Parathyroid adenoma (tissue), 2 donors: ENCODE results near the gene FCER2.

Experiments
- H2AFZ ChIP-seq: fragments of 300-600 bp; sonication (generic); one replicate; pipeline ENCODE4 v1.7.0; 2017; ENCODE audit warnings: antibody characterized with exemption, mild to moderate bottlenecking
- H3K27ac ChIP-seq: fragments of 300-600 bp; sonication (generic); one replicate; pipeline ENCODE4 v1.7.0; 2017
- H3K27me3 ChIP-seq: fragments of 300-600 bp; sonication (generic); one replicate; pipeline ENCODE4 v1.7.0; 2017; ENCODE audit warnings: low read length; ENCODE audit not compliant: control insufficient read depth, insufficient read depth
- H3K36me3 ChIP-seq: fragments of 300-600 bp; sonication (generic); one replicate; pipeline ENCODE4 v1.7.0; 2017; ENCODE audit warnings: low read length; ENCODE audit not compliant: control insufficient read depth, insufficient read depth
- H3K4me1 ChIP-seq: fragments of 300-600 bp; sonication (generic); one replicate; pipeline ENCODE4 v1.7.0; 2017; ENCODE audit warnings: control low read depth
- H3K4me2 ChIP-seq: fragments of 300-600 bp; sonication (generic); one replicate; pipeline ENCODE4 v1.7.0; 2017; ENCODE audit warnings: low read length
- H3K4me3 ChIP-seq: fragments of 300-600 bp; sonication (generic); one replicate; pipeline ENCODE4 v1.7.0; 2017; ENCODE audit warnings: low read depth, low read length
- H3K79me2 ChIP-seq: fragments of 300-600 bp; sonication (generic); one replicate; pipeline ENCODE4 v1.7.0; 2017; ENCODE audit warnings: control low read depth
- H3K9ac ChIP-seq: fragments of 300-600 bp; sonication (generic); one replicate; pipeline ENCODE4 v1.7.0; 2017; ENCODE audit warnings: mild to moderate bottlenecking
- H3K9me3 ChIP-seq: fragments of 300-600 bp; sonication (generic); one replicate; pipeline ENCODE4 v1.7.0; 2017; ENCODE audit warnings: low read length; ENCODE audit not compliant: control insufficient read depth
- CTCF ChIP-seq: fragments of 300-600 bp; sonication (generic); IDR thresholded peaks from one replicate; pipeline ENCODE4 v1.7.0; 2017; ENCODE audit warnings: antibody characterized with exemption, mild to moderate bottlenecking
- donor health status: primary hyperparathyroidism.

FCER2 gene

GRCh38 chr19:7670790-7671189 is 31.1 kb downstream of the FCER2 start:
- no peak overlapping the region for H3K4me2 ChIP-seq
- H3K9ac ChIP-seq: no peak overlapping the region
- H3K79me2 ChIP-seq: no peaks in the 10 kb centered on the region
- no peaks in the 10 kb centered on the region for H3K4me1 ChIP-seq
- no peaks in the 10 kb centered on the region for H3K36me3 ChIP-seq
- H3K9me3 ChIP-seq: no peaks in the 10 kb centered on the region
- H3K4me3 ChIP-seq: no peak overlapping the region
- TF ChIP-seq CTCF: no peak
- no peak overlapping the region for H3K27ac ChIP-seq
- no peak overlapping the region for H2AFZ ChIP-seq
- no peaks in the 10 kb centered on the region for H3K27me3 ChIP-seq

- H3K4me2 ChIP-seq: peak overlapping the region; percentile 53
- no peak overlapping the region for H3K9ac ChIP-seq
- H2AFZ ChIP-seq: no peak overlapping the region
- TF ChIP-seq CTCF: no peak
- H3K4me3 ChIP-seq: no peak overlapping the region
- no peaks in the 10 kb centered on the region for H3K79me2 ChIP-seq
- no peaks in the 10 kb centered on the region for H3K27me3 ChIP-seq
- H3K9me3 ChIP-seq: no peaks in the 10 kb centered on the region
- H3K27ac ChIP-seq: no peak overlapping the region
- no peaks in the 10 kb centered on the region for H3K36me3 ChIP-seq
- H3K4me1 ChIP-seq: no peaks in the 10 kb centered on the region
Observed at GRCh38 chr19:7670150-7670783, 31.7 kb downstream of the FCER2 start.

GRCh38 chr19:7669641-7670040 is 32.3 kb downstream of the FCER2 start:
- H3K36me3 ChIP-seq: no peaks in the 10 kb centered on the region
- H3K79me2 ChIP-seq: no peaks in the 10 kb centered on the region
- TF ChIP-seq CTCF: no peak
- H3K4me1 ChIP-seq: no peaks in the 10 kb centered on the region
- H3K27ac ChIP-seq: no peak overlapping the region
- H3K4me2 ChIP-seq: no peak overlapping the region
- no peaks in the 10 kb centered on the region for H3K27me3 ChIP-seq
- H3K9ac ChIP-seq: no peak overlapping the region
- H3K9me3 ChIP-seq: no peaks in the 10 kb centered on the region
- no peak overlapping the region for H2AFZ ChIP-seq
- H3K4me3 ChIP-seq: no peak overlapping the region

GRCh38 chr19:7668842-7669241 is 33.1 kb downstream of the FCER2 start, which contains the start of gene RETN:
Gene RETN (plus strand): TSS chr19:7669049. CDS start chr19:7669327, 278 bp downstream.
- Histone ChIP-seq H3K4me1 (no peaks in the 10 kb centered on the region), H3K9me3 (no peaks in the 10 kb centered on the region), H3K27me3 (no peaks in the 10 kb centered on the region), H3K9ac (no peak within 1 kb of the TSS), H2AFZ (no peak within 1 kb of the TSS), H3K27ac (no peak within 1 kb of the TSS), H3K36me3 (no peaks in the 10 kb centered on the region), H3K79me2 (no peaks in the 10 kb centered on the region), H3K4me3 (no peak within 1 kb of the TSS), H3K4me2 (no peak within 1 kb of the TSS)
- TF ChIP-seq CTCF: no peak

GRCh38 chr19:7665076-7665475 is 36.9 kb downstream of the FCER2 start:
- TF ChIP-seq CTCF: no peak

More at GRCh38 chr19:7665076-7665475, 36.9 kb downstream of the FCER2 start:
- H3K27ac ChIP-seq: no peak overlapping the region
- H3K4me3 ChIP-seq: no peak overlapping the region
- no peak overlapping the region for H3K4me2 ChIP-seq
- H2AFZ ChIP-seq: no peak overlapping the region
- H3K9me3 ChIP-seq: no peaks in the 10 kb centered on the region
- H3K79me2 ChIP-seq: no peaks in the 10 kb centered on the region
- no peaks in the 10 kb centered on the region for H3K4me1 ChIP-seq
- H3K27me3 ChIP-seq: peaks cover 3% of the 10 kb centered on the region
- no peak overlapping the region for H3K9ac ChIP-seq
- no peaks in the 10 kb centered on the region for H3K36me3 ChIP-seq
